Measurements from ENCODE around the gene MSLN.

Gene MSLN

GRCh38 chr16:721765-722540 lies 38.6 kb upstream of the MSLN start:
- peak in 4 of 42 donors; percentile 7 to 25 (median 14) for DNase-seq
- intact Hi-C loops (cut with DNase I), result loop anchor here (2.0 kb wide), 1 partner anchor 19 kb away; the partner anchor contains the start of gene CIAO3

DNA sequence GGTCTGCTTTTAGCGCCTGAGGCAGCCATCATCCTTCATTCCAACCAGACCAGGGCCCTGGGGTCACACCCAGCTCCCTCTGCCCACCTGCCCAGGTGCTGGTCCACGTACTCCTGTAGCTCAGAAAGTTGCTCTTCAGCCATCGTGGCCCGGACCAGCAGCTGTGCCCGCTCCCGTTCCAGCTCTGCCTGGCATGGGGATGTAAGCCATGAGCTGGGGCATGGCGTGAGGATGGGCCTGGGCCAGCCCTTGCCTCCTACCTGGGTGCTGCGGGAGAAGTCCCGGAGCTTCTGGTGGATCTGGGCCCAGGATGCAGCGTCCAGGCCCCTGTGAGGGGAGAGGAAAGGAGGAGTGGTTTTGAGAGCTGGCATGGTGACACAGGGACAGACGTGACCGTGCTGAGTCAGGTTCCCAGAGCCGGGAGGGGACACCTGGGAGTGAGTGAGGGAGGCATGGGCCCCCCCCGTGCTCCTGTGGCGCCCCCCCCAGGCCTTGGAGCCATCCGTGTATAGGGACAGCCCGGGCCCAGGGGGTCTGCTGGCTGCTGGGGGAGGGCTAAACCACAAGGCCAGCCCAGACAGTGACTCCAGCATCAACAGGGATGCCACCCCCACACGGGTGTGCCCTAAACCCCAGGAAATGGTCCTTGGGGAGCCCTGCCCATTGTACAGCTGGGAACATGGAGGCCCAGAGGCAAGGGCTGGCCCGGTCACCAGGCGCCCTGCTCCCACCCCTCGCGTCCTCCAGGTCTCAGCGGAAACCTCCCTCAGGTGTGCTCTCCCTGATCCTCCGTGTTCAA lies 37.5 kb upstream of the MSLN start:
- peak in 5 of 42 donors; percentile 2 to 39 (median 8) for DNase-seq
- intact Hi-C loops (cut with DNase I), result no loop called here

DNA sequence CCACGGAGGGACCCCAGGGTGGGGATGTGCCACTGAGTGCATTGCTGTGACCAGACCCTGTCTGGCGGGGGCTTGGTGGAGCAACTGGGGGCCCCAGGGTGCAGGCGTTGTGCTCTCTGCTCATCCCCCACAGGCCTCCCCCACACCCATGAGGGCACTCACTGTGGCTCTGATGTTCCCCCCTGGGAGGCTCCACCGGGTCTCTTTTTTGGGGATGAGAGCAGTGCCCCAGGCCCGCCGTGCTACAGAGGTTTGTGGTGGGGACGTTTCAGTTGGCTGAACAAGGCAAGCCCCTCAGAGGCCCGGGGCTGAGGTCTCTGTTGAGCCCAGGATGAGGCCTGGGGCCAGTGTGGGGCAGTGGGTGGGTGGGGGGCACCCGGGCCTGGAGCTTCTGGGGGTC lies 36.8 kb upstream of the MSLN start:
- DNase-seq, result peak in 1 of 42 donors; percentile 4
- intact Hi-C loops (cut with DNase I), result no loop called here

DNA sequence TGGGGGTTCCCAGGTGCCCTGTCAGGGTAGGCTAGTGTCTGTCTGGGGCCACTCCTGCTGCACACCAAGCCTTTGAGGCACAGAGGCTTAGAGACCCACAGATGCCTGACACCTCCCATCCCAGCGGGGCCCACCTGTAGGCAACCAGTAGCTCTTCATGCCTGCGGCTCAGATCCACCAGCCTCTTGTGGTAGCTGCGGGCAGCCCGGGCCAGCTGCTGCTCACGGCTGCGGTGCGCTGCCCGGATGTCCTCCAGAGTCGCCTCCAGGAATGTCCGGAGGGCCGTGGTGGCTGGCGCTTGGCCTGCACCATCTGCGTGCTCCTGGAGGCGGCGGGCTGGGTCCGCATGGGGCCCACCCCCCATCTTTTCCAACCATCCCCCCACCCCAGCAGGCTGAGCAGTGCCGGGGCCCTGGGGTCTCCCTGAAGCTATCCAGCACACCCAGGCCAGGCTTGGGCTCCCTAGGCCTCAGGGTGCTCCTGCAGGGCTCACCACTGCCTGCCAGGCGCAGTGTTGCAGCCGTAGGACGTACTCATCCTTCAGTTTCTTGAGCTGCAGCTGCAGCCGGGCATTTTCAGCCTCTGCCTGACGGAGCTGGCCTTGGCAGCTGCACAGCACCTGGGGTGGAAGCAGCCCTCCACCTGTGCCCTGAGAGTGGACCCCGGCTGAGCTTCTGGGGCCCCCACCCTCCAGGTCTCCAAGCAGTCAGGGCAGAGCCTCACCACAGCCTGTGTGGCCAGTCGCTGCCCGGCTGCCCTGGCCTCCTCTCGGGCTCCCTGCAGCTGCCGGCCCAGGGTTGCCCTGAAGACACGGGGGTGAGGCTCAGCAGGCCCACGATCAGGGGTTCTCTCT lies 36.1 kb upstream of the MSLN start:
- intact Hi-C loops (cut with DNase I), result no loop called here
- peak in 5 of 42 donors; percentile 15 to 39 (median 34) for DNase-seq

GRCh38 chr16:725041-725376 lies 35.5 kb upstream of the MSLN start:
- DNase-seq, result peak in 5 of 42 donors; percentile 1 to 34 (median 9)
- intact Hi-C loops (cut with DNase I), result no loop called here

DNA sequence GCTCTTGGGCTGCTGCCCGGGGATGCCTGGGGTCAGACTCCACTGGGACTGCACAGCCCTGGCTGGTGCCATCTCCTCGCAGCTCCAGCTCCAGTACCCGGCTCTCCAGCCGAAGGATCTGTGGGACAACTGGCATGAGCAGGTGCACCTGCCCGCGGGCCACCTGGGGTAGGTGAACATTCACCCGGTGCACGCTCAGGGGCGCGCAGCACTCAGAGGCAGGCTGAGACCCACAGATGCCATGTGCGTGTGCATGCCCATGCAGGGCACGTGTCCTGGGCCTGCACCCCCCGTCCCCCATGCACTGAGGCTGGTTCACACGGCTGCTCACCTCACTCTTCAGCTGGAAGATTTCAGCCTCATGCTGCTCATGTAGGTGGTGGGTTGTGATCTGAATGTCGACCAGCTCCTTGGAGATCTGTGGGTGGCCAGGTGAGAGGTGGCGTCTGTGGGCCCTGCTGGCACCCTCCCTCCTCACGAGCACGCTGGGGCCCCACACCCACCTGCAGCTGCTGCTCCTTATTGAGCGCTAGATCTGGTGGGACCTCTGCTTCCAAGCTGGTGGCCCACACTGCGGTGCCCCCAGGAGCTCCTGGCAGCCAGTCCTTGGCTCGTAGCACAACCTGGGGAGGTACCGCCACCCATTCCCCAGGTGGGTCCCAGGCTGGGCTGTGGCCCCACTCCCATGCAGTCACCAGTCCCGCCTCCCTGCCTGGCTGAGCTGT lies 34.9 kb upstream of the MSLN start:
- intact Hi-C loops (cut with DNase I), result no loop called here
- peak in 8 of 42 donors; percentile 6 to 75 (median 50) for DNase-seq

DNA sequence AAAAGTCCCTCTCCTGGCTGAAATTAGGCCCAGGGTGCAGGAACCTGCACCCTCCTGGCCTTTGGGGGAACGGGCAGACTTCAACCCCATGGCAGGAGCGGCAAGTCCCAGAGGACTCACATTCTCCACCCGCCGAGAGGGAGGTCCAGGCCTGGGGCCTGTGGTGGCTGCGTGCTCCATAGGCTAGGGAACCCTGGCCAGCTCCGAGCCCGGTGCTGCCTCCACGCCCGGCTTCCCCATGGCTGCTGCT lies 34.4 kb upstream of the MSLN start:
- DNase-seq, result no peak
- intact Hi-C loops (cut with DNase I), result no loop called here

GRCh38 chr16:726438-727290 lies 33.9 kb upstream of the MSLN start, which contains the start of the genes CCDC78 and HAGHL:
CCDC78 (minus strand) TSS chr16:726443; CDS start chr16:726367, 76 bp downstream.
HAGHL (plus strand) TSS chr16:727106; CDS start chr16:727510, 404 bp downstream.
- peak in 30 of 42 donors; percentile 50 to 87 (median 70) for DNase-seq

DNA sequence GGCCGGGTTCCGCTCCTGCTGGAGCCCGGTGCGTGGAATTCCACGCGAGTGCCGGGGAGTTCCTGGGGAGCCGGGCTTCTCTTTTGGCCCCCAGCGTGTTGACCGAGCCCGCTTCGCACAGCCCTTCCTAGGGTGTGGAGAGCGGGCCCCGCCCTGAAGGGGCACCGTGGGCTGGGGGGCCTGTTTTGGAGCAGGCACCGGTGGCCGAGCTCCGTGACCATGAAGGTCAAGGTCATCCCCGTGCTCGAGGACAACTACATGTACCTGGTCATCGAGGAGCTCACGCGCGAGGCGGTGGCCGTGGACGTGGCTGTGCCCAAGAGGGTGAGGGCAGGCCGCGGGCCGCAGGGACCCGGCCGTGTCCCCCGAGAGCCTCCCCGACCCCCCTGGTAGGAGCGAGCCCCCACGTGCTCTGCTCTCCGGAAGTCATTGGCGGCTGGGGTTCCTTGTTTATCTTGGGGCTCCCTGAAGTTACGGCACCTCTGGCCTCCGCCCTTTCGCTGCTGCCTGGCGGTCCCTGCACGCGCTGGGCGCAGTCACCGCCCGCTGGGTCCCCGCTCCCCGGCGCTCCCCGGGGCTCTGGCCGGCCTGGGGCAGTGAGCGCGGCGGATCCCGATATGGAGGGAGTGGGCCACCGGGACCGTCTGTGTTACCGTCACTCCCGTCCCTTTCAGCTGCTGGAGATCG lies 33.1 kb upstream of the MSLN start:
- DNase-seq, result peak in 2 of 42 donors; percentile 15 to 18
- intact Hi-C loops (cut with DNase I), result no loop called here

More at GRCh38 chr16:726438-727290, 33.9 kb upstream of the MSLN start, which contains the start of the genes CCDC78 and HAGHL:
- intact Hi-C loops (cut with DNase I), result no loop called here

GRCh38 chr16:728131-728889 lies 32.2 kb upstream of the MSLN start:
- peak in 36 of 42 donors; percentile 48 to 84 (median 72) for DNase-seq

DNA sequence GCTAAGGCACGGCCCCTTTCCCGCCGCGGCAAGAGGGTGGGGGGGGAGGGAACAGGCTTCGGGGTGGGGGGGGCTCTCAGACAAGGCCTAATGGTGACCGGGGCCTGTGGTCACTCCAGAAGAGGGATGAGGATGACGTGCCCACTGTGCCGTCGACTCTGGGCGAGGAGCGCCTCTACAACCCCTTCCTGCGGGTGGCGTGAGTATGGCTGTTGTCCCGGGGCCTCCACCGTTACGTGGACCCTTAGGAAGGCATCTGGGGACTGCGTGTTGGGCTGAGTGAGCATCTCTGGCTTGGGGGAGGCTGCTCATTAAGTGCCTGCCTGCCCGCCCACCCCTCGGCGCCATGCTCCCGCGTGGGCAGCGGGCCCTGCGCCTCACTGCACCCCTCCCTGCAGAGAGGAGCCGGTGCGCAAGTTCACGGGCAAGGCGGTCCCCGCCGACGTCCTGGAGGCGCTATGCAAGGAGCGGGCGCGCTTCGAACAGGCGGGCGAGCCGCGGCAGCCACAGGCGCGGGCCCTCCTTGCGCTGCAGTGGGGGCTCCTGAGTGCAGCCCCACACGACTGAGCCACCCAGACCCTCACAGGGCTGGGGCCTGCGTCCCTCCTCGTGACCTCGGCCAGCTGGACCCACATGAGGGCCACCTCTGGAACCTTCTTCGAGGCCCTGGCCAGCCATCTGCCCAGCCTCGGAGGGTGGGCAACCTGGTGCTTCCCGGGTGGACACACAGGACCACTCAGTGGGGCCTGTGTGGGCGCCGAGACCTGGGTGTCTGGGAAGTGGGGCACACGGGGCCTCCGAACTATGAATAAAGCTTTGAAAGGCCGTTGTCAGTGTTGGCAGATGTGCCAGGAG lies 31.4 kb upstream of the MSLN start:
- peak in 41 of 42 donors; percentile 55 to 94 (median 81) for DNase-seq
- intact Hi-C loops (cut with DNase I), result no loop called here

More at GRCh38 chr16:728131-728889, 32.2 kb upstream of the MSLN start:
- intact Hi-C loops (cut with DNase I), result no loop called here

DNA sequence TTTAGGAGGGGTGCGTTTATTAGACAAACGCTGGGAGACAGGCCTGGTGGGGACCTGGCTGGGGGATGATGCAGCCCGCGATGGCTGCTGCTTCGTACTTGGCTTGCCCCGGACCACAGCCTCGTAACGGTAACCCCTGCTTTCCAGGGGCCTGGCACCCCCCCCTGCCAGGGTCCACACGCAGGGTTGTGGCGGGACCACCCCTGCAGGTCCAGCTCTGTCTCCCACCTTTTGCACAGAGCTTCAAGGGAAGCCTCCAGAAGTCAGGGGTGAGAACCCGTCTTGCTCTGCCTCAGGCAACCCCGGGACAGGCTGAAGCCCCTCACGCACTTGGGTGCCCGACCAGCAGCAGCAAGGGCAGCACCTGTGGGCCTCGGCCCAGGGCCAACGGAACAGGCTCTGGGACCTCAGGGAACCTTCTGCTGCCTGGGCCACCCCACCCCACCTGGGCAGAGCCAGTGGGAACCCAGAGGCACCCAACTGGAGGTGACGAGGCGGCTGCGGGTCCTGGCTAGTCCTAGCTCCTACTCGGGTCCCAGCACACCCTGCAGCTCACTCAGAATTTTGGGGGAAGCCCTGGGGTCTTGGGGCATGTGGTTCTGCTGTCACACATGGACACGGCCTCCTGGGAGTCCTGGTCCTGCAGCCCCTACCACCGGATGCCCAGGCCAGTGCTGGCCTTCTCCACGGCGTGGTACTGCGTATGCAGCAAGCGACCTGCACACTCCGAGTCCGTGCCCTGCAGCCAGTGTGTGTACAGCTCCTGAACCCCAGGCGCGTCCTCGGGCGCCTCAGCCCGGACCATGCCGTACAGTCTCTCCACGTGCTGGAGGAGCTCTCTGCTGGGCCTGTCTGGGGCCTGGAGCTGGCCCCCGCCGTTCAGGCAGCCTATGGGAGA lies 30.5 kb upstream of the MSLN start:
- intact Hi-C loops (cut with DNase I), result no loop called here
- peak in 4 of 42 donors; percentile 2 to 12 (median 8) for DNase-seq

DNA sequence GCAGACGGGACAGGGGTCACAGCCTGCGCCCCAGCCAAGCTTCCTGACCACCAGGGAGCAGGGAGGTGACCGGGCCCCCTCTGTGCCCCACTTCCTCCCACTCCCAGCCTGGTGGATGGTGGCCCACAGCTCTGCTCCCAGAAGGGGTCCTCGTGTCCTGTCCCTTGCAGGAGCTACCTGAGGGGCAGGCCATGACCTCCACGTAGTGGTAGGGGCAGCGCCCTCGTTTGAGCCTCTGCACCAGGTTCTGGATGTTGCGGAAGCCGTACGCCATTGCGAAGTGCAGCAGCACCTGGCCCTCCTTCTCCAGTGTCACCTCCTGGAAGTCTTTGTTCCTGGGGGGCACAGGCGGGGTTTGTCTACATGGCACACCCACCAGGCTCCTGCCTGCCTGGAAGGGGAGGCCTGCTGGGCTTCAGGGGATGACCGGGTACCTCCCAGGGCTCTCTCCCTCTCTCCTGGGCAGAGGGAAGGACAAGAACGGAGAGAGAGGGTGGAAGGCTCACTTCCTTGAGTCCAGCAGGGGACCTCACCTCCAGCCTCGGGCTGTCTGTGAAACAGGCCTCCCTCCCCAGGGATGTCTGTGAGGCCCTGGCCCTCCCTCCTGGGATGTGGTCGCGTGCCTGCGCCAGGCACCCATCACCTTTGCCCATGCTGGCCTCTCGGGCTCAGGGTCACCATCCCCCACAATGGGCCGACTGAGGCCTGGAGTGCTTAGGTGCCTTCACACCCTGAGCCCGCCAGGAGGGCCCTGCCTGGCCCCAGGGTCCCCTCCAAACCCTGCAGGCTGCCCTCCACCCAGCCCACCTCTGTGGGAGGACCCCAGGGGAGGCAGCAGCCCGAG lies 29.6 kb upstream of the MSLN start:
- DNase-seq, result peak in 2 of 42 donors; percentile 2 to 7
- intact Hi-C loops (cut with DNase I), result no loop called here
